GM18909 (cell line): Measurements from ENCODE around the gene TMEM8B.

Experiments used
- ATAC-seq: cut with Tn5 transposase; IDR thresholded peaks from one replicate; pipeline ENCODE4 v1.9.1; 2021; ENCODE audit warnings: mild to moderate bottlenecking; ENCODE audit not compliant: unreplicated experiment, poor library complexity

TMEM8B gene

GRCh38 chr9:35808433-35808832, 20.6 kb upstream of the TMEM8B start:
- no peak for ATAC-seq

DNA sequence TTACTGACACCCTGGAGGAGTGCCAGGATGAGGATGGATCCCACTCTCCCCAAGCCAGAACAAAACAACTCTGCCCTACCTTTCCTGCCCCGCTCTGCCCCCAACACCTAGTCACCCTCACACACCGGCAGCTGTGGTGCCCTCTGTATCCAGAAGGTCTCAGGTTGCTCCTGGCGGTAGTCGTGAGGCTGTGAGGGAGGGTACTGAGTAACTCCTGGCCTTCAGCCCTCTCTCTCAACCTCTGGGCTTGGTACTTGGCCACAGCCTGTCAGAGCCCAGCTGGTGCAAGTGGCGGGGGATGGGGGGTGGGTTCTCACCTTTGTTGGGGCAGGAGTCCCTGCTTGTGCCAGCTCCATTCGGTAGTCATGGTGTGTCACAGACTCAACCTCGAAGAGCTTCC, 18.9 kb upstream of the TMEM8B start:
- ATAC-seq: no peak

DNA sequence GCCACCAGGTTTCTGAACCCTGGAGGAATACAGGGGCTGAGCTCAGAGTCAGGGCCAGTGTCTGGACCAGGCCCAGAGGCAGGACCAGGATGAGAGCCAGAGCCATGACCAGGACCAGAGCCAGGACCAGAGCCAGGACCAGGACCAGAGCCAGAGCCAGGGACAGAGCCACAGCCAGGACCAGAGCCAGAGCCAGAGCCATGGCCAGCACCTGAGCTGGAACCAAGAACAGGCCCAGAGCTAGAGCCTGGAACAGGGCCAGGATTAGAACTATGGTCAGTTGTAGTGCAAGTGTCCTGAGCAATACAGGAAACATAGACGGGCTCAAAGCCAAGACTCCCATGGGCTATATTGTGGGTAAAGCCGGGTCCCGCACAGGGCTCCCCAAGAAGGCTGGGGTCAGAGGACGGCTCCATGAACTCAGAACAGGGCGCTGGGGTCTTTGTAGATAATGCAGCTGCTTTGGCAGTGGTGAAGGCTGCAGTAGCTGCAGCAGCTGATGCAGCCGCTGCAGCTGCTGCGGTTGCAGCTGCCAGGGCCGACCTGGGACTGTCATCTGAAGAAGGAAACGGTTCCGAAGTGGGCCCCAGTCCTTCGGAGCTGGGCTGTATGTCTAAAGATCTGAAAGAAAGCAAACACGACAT, 17.5 kb upstream of the TMEM8B start:
- no peak for ATAC-seq

DNA sequence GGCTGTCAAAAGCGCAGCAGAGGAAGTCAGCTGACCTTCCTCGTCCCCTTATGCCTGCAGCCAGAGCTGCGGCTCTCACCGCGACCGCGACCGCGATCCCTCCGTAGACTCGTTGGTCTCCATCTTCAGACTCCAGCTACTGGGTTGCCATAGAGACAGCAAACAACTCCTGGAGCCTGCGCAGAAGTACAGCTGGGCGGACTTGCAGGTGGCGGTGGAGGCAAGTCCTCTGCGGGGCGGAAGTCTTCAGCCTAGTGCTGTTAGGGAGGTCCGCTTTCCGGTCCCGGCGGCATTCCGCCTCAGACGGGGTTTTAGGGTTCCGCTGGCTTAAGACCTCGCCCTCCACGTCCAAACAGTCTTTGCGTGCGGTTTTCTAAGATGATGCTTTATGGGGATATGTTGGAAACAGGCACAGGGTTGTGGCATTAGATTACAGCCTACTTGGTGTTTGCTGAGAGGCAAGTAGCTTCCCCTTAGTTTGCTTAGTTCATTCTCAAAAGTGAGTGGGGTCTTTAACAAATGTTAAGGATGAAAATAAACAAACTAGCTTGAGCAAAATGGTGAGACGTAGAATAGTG, 16.9 kb upstream of the TMEM8B start, which contains the start of gene SPAG8:
SPAG8 (minus strand) TSS at position 238 of the 578 bp plus-strand sequence; CDS start at position 123, 115 bp downstream.
- peak; percentile 72 for ATAC-seq

GRCh38 chr9:35813434-35814105, 15.5 kb upstream of the TMEM8B start:
- ATAC-seq: no peak

DNA sequence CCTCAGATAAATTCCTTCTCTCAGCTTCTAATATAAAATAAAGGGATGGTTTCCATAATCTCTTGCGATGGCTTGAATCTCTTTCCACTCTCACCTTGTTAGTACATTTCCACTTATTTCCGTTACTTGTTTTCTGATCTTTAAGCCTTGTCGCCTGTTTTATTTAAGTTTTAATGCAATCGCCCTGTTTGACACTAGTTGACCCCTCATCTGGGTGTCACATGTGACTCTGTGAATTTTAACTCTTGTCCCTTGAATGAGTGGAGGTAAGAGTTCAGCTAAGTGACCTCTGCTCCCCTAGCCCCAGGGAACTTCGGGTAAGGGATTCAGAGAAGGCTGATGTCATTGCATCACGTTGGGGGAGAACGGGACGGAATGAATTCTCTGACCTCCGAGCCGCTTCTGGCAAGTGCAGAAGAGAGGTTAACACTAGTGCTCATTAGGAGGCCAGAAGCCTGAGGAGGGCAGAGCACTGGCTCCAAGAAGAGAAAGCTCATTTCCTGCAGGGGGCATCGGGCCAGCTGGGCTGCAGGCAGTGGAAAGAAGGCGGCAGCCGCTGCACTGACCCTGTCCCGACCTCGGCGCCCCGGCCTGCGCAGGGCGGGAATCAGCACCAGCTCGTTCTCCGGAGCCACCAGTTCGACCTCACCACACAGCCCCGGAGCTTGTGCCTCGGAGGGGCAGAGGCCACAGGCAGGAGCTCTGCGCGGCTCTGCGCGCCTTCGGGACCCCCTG, 14.8 kb upstream of the TMEM8B start:
- peak; percentile 21 for ATAC-seq

DNA sequence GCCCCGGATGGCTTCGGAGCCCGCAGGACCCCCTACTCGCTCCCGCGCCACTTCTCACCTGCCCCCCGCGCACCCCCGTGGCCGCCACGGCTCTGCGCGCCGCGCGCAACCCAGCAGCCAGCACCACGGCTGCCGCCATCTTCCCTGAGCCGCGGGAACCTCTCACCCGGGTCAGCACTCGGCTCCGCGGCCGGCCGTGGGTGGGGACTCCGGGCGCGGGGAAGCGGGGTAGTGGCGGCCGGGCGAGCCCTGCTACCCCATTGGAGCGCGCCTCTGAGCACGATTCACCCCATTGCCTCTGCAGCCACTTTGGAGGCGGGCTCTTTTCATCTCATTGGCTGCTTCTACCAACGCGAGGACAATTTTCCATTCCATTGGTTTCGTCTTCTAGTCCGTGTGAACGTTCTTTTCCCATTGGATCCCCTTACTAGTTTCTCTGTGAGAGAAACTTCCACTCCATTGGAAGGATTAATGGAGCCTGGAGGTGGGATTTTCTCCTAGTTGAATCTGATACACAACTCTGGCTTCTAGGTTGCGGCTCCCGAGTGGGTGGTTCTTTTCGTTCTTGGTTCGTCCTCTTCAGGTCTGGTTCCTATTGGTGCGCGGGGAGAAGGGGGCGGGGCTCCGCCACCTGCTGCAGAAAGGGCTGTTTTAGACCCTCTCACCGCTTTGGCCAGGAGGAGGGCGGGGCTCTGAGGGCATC, 14.0 kb upstream of the TMEM8B start, which contains the start of gene HINT2:
HINT2 (minus strand) TSS at position 202 of the 703 bp plus-strand sequence; CDS start at position 139, 63 bp downstream.
- ATAC-seq: peak; percentile 78

DNA sequence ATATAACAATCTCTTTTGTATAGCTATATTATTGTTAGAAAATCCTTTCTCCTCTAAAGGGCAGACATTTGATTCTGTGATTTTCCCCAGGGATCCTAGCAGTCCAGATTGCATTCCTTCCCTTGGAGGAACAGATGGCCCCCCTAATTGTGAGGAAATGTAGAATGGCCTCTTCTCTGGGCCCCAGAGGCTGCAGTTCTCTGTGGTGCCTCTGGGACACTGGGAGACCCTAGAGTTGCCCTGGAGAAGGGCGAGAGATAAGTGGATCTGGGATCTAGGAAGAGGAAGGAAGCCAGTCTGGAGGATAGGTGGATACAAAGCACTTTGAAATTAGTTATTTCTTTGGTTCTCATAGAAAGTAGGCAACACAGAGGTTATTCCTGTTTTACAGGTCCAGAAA, 12.3 kb upstream of the TMEM8B start:
- no peak for ATAC-seq

DNA sequence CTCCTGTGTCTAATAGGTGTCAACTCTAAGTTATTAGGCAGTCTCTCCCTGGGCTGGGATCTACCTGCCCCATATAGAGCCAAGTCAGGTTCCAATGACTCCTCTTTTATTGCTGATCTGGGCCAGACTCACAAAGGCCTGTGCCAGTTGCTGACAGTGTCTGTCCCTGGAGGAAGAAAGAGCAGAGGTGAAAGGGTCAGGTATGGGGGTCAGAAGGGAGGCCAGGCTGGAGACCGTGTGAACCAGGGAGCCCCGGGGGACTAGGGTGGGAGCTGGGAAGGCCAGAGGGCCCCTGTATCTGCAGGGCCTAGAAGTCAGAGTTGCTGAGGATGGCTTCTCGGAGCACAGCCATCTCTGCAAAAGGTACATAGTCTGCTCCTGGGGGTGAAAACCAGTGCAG, 10.7 kb upstream of the TMEM8B start:
- no peak for ATAC-seq

DNA sequence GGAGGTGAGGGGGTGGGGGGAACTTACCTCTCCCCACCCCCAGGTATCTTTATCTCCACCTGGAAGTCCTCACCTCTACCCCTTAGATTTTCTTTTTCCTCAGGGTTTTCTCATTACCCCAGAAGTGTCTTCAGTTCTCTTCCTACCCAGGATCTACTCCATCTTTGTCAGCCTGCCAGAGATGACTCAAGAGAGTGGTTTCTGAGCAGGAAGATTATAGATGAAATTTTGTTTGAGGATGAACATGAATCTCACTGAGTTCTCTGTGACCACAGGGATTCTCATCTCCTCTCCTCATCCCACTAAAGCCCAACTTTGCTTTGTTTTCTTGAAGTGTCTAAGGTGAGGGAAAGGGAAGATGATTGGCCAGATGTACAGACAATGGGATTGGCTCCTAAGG, 9.0 kb upstream of the TMEM8B start:
- ATAC-seq: no peak

DNA sequence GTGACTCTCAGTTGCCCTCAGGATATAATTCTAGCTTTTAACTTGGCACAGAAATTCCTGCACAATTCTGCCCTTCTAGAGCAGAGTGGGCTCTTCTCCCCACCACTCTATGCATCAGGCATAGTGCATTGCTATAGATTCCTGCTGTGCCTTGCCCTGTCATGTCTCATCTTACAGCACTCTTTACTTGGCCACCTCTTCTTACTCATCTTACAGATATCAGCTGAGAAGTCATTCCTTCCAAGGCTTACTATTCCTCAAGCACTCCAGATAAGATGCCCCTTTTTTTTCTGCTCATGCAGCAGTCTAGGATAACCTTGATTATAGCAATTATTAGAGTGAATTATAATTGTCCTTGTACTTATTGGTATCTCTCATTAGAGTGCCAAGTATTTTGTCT, 6.1 kb upstream of the TMEM8B start:
- no peak for ATAC-seq

GRCh38 chr9:35826071-35826701, 2.8 kb upstream of the TMEM8B start:
- ATAC-seq: peak; percentile 51

DNA sequence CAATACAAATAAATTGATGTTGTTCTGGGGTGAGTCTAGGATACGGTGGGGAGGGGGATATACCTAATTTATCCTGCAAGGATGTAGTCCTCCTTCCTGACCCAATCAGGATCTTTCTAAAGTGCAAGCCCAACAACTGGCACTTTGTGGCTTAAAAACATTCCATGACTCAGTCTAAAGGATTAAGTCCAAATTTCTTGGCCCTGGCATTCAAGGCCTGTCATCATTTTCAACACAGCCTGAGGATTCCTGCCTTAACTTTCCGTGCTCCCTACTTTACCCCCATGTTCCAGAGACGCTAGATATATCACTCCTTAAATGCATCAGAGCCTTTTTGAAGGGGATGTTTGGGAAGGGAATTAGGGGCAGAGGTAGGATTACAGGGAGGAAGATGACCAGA, 1.5 kb upstream of the TMEM8B start:
- no peak for ATAC-seq

GRCh38 chr9:35828716-35829083, 328 bp upstream of the TMEM8B start, which contains the start of gene FAM221B:
FAM221B (minus strand) TSS chr9:35828732; CDS start chr9:35826161, 2,571 bp downstream.
- peak; percentile 8 for ATAC-seq

GRCh38 chr9:35829764-35830096, 702 bp downstream of the TMEM8B start:
- ATAC-seq: no peak

DNA sequence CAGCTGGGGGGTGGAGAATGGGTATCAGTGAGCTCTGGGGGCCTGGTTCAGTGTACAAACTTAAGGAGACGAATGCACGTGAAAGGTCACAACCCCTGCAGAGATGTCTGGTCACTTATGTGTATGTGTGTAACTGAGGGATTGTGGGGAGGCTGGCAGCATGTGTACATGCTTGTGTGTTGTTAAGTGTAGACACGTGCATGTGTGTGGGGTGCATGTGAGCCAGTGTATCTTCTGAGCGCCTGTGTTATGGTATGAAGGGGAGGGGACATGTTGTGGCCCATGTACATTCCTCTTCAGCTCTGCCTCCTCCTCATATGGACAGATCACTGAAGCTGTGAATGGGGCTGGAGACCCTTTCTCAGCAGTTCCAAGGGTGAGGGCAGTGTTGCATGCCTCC, 2.0 kb downstream of the TMEM8B start:
- ATAC-seq: no peak

DNA sequence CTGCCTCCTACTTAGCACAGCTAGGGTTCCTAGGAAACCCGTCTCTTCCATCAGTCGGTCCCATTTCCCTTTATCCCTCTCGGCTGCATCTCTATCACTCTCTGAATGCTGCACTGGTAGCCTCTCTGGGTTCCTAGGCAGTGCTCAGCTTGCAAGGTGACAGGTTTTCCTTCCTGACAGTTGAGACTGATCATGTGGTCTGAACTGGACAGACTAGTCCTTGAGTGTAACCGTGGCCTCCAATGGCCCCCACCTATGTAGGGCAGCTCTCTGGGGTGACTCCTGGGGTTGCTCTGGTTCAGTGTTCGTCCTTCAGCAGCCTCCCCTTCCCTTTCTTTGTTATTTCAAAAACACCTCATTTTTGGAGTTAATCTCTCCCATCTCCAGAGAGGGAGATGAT, 3.8 kb downstream of the TMEM8B start:
- ATAC-seq: no peak

DNA sequence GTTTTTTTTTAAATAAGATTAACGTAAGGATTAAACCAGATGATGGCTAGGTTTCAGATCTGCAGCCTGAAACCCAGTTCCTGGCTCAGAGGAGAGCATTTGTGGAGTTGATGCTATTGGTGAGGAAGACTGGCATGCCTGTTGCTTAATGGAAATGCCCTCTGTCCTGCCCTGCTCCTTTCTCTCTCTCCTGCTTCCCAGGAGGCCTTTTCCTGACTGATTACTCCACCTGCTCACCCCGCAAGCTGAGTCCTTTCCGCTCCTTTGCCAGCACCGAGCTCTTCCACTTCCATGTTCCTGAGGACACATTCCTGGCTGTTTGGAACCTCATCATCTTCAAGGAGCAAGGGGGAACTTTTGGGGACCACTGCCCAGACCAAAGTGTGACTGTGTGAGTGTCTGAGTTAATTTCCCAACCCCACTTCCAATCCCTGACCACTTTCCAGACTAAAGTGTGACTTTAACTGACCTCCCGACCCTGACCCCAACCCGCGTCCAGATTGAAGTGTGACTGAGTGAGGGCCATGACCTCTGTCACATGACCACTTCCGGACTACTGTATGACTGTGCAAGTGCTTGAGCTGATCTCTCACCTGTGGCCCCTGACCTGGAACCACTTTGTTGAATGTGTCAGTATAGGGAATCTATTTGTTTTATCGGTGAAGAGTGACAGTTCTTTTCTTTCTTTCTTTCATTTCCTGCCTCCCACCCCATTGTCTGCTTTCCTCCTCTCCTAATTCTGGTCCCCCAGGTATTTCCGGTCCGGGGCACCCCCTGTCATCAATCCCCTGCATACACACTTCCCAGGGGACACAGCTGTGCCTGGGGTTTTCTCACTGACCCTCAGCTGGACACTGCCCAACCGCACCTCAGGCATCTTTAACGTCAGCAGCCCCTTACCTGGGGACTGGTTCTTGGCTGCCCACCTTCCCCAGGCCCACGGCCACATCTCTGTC, 5.5 kb downstream of the TMEM8B start:
- no peak for ATAC-seq

- ATAC-seq: no peak
Measured at GRCh38 chr9:35835216-35835632, 6.2 kb downstream of the TMEM8B start.
